Posterior vena cava (tissue), 2 donors: ENCODE measurements around the gene RIMKLA. TPM values are rescaled to one million over a fixed set of nuclear protein-coding genes. Genes with fewer than 3 reads are reported as not detected.
A peak's percentile ranks its signal among the peaks of the same experiment; 100 is the strongest.

Experiments
- DNase-seq: peaks from one replicate; pipeline ENCODE4 v3.0.0-alpha.2; 2020; ENCODE audit warnings: low spot score
- intact Hi-C, 2 donors: fragments of 100-400 bp; cut with DNase I; formaldehyde crosslinking; loops; one replicate each; pipeline versions ENCODE4 v1.14.1 to v1.14.2; 2022 to 2023
- long read RNA-seq, 2 donors: library from polyadenylated mRNA; unstranded; transcript quantifications; one replicate each; pipeline ENCODE4 v2.0.0, GENCODE V29; 2020 to 2021
- total RNA-seq, 2 donors: library from RNA; stranded (reverse); fragmentation: NEBNext Ultra II Directional; extraction: Animal tissue kit (Norgen Biotek cat#: 25700); gene quantifications; one replicate each; pipeline ENCODE4 v1.2.1, GENCODE V29; 2021
- donor health status: DM: yes; HTN: yes; CAD: no.
- donor health status: DM: yes; HTN: yes; CAD: no.

Gene RIMKLA
- under 1 TPM; 0.24 to 0.74 TPM for total RNA-seq
- long read RNA-seq, donor 1, partial matches to known transcripts, result 0 of 1 reads
- long read RNA-seq, donor 1, other reads (novel, unspliced or antisense), result 1 of 1 reads
- long read RNA-seq, donor 2, result 0 reads

GRCh38 chr1:42380586-42381279 is at the start of gene RIMKLA:
TSS of gene RIMKLA (plus strand) at chr1:42380792. CDS start at chr1:42380935, 143 bp downstream.
- intact Hi-C loops, result no loop called here
- DNase-seq, result peak; percentile 82

GRCh38 chr1:42332877-42333276 is 47.7 kb upstream of the RIMKLA start:
- DNase-seq, result no peak
- intact Hi-C loops, result no loop called here

- DNase-seq, result no peak
- intact Hi-C loops, result no loop called here
Measured at GRCh38 chr1:42333662-42334239, 46.8 kb upstream of the RIMKLA start.

- peak; percentile 83 for DNase-seq
- intact Hi-C loops, result no loop called here
Measured at GRCh38 chr1:42334240-42335049, 46.1 kb upstream of the RIMKLA start.

- intact Hi-C loops, result no loop called here
- DNase-seq, result peak; percentile 98
Measured at GRCh38 chr1:42335050-42335808, 45.4 kb upstream of the RIMKLA start, which contains the start of gene FOXJ3. TSS of gene FOXJ3 (minus strand) at chr1:42335235. CDS start at chr1:42311093, 24,142 bp downstream.

GRCh38 chr1:42335809-42336518 is 44.6 kb upstream of the RIMKLA start:
- DNase-seq, result no peak
- intact Hi-C loops, result no loop called here

GRCh38 chr1:42336978-42337377 is 43.6 kb upstream of the RIMKLA start:
- no peak for DNase-seq
- intact Hi-C loops, result no loop called here

- intact Hi-C loops, result no loop called here
- no peak for DNase-seq
Measured at GRCh38 chr1:42340093-42340492, 40.5 kb upstream of the RIMKLA start.

- intact Hi-C loops, result no loop called here
- no peak for DNase-seq
Measured at GRCh38 chr1:42340901-42341300, 39.7 kb upstream of the RIMKLA start.

GRCh38 chr1:42343049-42343448 is 37.5 kb upstream of the RIMKLA start:
- intact Hi-C loops, result no loop called here
- no peak for DNase-seq

GRCh38 chr1:42348498-42348897 is 32.1 kb upstream of the RIMKLA start:
- no peak for DNase-seq
- intact Hi-C loops, result no loop called here

GRCh38 chr1:42350086-42350485 is 30.5 kb upstream of the RIMKLA start:
- DNase-seq, result no peak
- intact Hi-C loops, result no loop called here

- intact Hi-C loops, result no loop called here
- no peak for DNase-seq
Measured at GRCh38 chr1:42358791-42359190, 21.8 kb upstream of the RIMKLA start.

GRCh38 chr1:42359466-42359865 is 21.1 kb upstream of the RIMKLA start:
- DNase-seq, result no peak
- intact Hi-C loops, result no loop called here

GRCh38 chr1:42364089-42364488 is 16.5 kb upstream of the RIMKLA start:
- no peak for DNase-seq
- intact Hi-C loops, result no loop called here

GRCh38 chr1:42364542-42364941 is 16.1 kb upstream of the RIMKLA start:
- DNase-seq, result no peak
- intact Hi-C loops, result no loop called here

GRCh38 chr1:42365118-42365517 is 15.5 kb upstream of the RIMKLA start:
- intact Hi-C loops, result no loop called here
- DNase-seq, result no peak

- intact Hi-C loops, result no loop called here
Measured at GRCh38 chr1:42368096-42368795, 12.3 kb upstream of the RIMKLA start.

More at GRCh38 chr1:42368096-42368795, 12.3 kb upstream of the RIMKLA start:
- no peak for DNase-seq
